HL-60/S4 (cell line): ENCODE results near the gene PLCL1.

Experiments used
- in situ Hi-C: fragments of 300-500 bp; cut with MboI; formaldehyde crosslinking; loops from 2 replicates; pipeline ENCODE4 v1.14.3; 2022; ENCODE audit warnings: low sequenced_read_pairs

Gene PLCL1

DNA sequence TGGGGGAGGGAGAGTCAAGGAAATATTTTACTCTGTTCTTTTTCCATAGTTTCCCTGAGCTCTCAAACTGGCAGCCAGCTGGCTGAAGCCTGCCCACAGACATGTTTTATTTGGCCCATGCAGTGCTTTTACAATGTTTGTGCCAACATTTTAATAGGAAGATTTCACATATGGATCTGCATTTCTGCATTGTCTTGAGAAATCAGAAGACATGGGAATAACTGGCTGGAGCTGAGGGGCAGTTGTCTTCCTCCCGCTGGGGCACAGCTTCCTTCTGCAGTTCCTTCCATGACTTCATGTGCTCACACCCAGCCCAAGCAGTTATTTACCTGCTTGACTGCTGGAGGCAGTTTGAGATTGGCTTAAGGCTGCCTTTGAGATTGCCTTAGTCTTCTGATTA, 74.4 kb downstream of the PLCL1 start:
- in situ Hi-C loops = no loop called here

DNA sequence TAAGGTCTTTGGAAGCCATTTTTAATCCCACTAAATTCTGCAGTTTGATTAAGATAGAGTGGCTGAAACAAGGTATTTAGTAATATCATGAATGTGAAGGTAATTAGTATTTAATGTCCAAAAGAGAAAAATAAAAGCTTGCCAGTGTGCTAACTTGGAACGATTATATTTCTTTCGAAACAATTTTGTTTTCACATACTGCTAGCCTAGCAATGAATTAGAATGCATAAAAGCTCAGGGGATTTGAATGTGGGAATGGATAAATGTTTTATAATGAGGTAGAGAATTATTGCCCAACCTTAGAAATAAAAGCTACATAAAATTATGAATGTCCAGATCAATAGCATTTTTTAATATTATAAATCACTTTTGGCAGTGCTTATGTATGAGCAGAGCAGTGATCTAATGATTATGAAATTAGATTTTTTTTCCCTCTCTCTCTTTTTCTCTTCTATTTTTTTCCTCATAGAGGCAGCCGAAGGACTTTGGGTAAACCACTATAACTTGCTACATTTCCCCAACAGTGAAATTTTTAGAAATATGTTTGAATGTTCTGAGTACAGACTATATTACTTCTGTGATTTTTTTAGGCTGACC, 75.5 kb downstream of the PLCL1 start:
- in situ Hi-C loops = no loop called here

DNA sequence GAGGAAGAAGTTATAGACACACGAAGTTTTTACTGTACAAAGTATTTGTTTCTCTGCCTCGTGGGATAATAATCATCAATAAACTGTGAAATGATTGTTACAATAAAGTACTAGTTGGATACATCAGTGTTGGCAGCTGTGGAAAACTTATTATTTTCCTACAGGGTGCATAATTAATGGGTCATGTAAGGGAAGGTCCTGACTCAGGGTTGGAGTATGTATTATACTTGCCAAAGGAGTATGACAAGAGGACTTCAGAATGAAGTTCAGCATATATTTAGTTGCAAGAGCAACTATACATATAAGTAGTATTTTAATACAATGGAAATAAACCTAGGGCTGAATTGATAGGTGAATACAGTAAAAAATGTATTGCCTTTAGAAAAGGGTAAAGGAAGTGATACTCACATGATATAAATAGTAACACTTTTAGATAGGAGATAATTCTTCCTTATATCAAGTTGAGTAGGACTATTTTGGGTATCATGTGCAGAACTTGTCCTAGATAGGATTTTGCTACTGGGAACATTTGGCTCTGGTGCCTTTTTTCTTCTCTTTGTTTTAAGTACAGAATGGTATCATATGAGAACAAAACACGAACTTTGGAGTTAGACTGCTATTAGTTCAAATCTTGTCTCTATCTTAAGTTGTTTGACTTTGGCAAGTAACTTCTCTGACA, 79.1 kb downstream of the PLCL1 start:
- in situ Hi-C loops = no loop called here

DNA sequence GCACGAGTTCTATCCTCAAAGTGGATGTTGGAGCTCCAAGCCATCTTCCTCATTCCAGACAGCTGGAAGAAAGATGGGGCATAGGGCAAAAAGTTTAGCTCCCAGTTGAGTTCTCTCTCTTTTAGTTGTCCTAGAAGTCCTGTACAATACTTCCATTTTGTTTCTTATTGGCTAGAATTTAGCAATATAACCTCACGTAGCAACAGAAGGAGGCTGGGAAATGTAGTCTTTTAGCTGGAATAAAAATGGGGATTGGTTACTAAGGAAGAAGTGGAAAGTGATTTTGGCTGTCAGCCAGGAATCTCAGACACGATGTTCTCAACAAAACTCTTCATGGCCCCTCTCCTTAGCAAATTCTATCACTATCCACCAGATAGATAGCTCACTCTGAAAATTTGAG, 79.9 kb downstream of the PLCL1 start:
- in situ Hi-C loops = no loop called here

DNA sequence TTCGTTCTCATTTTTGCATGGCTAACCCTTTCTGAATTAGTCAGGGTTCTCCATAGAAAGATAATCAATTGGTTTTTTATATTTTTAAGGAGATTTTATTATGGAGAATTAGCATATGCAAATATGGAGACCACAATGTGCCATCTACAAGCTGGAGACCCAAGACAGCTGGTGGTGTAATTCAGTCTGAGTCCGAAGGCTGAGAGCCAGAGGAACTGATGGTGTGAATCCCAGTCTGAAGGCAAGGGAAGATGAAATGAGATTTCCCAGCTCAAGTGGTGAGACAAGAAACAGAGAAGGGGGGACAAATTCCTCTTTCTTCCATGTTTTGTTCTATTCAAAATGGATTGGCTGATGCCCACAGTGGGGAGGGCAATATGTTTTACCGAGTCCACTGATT, 80.7 kb downstream of the PLCL1 start:
- in situ Hi-C loops = no loop called here

DNA sequence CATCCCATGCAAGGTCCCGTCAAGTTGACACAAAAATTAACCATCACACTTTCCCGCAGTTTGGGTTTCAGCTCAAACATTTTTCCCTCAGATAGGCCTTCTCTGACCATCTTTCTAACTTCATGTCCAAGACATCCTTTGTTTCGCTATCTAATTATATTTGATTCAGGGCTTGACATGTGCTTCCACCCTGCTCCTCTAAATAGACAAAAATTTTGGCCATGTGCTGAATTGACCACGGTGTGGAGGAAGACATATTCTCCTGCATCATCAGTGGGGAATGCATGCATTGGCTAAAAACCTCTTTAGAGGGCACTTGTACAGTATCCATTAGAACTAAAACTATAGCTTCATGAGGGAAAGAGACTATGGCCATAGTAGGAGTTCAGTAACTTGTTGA, 81.2 kb downstream of the PLCL1 start:
- in situ Hi-C loops = no loop called here

DNA sequence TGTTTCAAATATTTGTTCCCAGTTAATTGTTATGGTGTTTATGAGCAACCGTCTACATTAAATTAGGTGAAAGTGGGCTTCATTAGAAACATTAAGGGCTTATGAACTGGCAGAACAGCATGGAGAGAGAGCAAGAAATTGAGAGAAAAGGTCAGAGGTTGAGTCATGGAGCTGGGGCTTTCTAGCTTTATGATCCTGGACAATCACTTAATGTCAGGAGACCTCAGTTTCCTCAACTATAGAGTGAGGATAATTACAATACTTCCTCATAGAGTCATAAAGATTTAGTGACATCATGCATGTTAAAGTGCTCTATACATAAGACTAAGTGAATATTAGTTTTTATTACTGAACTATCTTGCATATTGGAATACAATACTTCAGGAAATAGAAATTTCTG, 83.9 kb downstream of the PLCL1 start:
- in situ Hi-C loops = no loop called here

DNA sequence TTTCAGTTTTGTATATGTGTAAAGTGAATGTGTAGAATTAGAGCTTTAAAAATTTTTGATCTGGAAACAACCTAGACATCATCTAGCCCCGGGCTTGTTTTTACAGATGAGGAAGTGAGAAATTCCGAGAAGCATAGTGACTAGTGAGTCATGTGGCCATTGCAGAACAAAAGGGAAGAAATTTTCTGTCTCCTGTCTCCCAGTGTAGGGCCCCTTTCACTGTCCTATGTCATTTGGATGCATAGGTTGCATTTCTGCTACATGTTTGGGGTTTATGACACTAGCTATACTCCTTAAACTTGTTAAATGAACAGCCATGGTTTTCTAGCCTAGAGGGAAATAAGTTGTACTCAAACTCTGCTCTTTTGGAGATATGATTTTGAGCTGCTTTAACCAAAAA, 84.6 kb downstream of the PLCL1 start:
- in situ Hi-C loops = no loop called here

DNA sequence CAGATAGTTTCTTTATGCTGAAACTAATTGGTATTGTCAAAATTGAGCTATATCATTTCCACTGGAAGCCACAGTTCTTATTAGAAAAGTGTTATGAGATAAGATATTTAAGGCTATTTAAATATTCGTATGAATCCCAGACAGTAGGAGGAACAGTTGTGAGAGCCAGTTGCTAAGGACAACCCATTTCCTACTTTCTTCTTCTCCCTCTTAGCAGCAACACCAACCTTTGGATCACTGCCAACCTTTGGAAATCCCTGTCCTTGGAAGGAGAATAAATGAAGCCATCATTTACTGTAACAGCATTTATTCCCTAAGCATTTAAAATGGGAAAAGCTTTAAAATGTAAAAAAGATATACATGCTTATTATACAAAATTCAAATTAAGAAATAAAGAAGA, 85.8 kb downstream of the PLCL1 start:
- in situ Hi-C loops = no loop called here

DNA sequence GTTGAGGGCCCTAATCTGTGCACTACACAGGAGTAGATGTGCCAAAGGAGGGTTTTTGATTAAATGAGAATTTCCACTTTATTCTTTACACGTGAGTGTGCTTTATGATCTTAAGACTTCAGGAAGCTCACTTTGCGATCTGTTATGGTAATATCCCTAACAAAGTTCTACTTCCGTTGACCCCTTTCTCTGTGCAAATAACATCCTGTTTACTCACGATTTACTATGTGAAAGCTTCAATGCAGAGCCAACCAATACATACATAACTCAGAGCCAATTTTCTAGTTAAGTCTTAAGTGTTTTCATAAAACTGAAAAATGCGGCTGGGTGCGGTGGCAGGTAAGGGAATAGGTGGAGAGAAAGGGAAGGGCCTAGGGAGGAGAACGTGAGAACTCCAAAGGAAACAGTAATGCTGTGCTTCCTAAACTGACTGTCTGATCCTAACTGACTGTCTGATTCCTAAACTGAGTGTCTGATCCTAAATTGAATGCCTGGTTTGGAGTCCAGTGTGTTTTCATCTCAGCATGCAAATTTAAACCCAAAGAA, 87.6 kb downstream of the PLCL1 start:
- in situ Hi-C loops = no loop called here

DNA sequence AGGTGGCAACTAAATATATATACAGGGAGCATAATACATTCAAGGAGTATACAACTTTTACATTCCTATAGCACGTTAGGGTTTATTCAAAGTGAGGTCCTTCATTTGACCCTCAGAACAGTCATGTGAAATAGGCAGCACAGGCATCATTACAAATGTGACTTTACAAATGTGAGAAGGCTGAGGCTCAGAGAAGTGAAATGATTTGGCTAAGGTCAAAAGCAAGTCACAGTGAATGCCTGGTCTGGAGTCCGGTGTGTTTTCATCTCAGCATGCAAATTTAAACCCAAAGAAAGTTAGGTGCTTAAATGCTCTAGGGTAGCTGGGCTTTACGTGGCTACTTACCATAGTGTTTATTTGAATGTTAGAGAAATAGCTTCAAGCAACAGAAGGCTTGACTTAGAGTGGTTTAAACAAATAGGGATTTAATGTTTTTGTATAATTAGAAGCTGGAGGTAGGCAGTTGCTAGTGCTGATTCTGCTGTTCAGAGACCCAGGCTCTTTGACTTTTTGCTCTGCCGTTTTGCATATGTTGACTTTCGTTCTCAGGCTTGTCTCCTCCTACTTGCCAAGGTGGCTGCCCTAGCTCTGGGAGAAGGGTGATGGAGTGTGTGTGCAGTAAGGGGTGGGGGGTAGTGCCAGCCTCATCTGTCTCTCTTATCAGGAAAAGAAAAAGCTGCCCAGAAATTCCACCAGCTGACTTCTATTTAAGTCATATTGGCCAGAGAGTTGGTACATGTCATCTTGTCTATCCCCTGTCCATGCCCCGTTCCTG, 89.2 kb downstream of the PLCL1 start:
- in situ Hi-C loops = no loop called here

DNA sequence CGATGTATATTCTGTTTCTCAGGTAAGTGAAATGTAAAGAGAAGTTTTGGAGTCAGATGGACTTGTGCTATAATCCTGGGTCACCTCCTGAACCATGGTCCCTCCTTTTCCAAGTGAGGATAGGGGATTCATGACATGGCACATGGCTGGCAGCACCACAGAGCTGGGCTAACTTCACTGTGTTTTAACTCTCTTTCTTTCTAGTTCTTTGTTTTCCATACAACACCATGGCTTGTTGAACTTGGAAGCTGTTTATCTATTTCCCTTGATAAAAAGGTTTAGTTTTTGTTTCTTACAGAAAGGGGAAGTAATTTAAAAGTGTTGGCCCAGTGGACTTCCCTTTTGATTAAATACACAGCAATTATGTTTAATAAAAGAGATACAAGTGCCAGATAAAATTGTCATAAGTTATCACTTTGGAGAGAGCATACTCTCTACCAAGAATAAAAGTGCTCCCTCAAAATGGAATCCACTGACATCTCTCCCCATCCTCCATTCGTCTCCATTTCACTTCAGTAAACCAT, 90.4 kb downstream of the PLCL1 start:
- in situ Hi-C loops = no loop called here

DNA sequence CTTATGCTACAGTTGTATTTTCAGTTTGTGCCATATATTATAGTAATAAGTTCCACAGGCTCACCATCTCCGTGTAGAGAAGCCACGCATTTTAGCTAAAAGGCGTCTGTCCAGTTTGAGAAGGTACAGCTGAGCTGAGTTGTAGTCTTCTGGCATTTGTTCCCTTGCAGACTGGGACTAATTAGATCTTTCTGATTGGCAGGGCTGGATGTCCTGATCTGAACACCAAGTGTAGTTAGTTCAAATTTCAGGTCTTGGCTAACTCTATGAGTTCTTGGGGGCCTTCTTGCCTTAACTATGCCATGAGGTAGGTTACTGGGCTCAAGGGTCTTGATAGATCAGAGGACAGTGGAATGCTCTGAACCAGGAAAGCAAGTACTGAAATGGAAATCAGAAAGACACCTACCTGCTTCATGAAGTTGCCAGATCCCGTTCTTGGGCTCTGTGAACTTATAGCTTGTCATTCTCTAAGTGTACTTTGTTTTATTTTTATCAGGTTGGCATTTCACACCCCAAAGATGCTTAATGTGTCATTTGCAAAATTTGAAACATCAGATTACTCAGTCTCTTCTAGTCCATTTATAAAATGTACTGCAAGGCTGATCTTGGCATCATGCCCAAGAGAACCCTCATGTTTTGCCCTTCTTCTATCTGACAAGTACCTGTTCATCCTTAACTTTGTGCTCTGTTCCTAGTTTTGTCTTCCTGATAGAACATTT, 93.7 kb downstream of the PLCL1 start:
- in situ Hi-C loops = no loop called here

DNA sequence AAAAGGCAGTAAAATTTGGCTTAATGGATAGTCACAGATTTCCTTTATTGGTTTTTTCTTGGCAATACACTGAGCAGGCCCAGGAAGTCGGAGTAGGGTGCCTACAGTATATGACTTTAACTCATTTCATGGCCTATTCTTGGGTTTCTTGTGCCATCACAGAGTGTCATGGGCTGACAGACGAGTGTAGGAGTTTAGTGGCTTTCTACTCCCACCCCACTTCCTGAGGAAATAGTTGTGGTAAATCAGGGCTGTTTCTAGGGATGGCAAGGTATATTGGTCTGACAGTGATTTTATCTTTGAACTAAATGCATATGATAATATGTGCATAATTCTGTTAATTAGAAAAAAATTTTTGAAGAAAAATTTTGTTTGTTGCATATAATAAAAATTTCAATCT, 100.1 kb downstream of the PLCL1 start:
- in situ Hi-C loops = no loop called here

DNA sequence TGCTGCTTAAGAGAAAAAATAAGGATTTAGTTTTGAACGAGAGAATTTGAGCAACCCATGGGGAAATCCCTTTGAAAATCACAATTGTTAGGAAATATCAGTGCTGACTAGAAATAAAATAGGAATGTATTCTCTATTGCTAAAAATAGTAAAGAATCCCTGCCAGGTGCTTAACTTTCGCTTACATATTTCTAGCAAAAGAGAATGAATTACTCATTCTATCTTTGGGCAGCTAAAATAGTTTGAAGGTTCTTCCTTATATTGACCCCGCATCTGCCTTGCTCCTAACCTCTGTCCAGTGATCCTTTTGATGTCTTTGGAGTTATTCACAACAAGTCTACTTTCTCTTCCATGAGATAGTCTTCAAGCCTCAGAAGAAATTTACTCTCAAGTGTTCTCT, 103.8 kb downstream of the PLCL1 start:
- in situ Hi-C loops = no loop called here

DNA sequence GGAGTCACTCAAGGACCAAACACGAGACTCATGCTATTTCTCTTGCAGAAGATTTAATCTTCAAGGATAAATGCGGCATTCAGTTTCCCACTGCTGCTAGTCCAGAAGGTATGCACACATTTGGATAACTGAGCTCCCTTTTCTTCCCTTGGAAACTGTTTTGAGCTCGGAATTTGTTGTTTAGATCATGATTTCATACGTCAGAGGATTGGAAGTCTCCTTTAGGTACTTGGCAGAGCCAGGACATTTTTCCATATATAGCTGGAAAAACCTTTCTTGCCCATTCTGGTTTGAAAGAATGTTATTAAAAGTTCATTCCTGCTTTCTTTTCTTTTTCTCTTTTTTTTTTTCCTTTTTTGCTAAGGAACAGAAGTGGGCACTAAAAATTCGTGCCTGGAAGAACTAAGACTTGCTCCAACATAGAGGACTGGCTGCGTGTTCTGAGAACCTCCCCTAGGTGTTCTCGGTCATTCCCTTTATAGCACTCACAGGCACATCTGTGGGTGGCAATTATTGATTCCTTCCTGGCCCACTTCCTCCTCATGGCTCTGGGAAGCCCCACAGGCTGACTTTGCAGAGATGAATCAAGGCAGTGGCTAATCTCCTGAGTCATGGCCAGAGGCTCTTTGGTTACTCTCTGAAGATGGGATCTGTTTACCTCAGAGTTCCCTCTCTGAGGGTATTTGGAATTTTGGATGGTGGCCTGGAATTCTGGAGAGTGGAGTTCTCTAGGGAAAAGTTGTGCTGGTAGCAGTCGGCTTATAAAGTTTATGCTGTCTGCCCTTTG, 104.8 kb downstream of the PLCL1 start:
- in situ Hi-C loops = no loop called here

DNA sequence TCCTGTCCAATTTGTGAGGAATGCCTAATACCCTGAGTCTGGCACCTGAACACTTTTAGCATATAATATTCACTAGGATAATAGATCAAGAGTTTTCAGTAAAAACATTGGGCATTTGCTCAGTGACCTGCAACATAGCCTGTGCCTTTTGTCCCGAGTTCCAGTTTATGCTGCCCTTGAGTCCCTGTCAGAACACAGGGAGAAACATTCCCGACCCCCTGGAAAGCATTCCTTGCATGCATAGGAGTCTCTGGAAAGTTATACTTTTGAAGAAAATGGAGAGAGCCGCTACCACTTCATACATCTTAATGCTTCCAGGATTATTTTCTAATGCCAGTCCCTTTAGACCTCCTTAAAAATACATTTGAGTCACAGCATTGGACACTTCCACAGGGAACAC, 107.3 kb downstream of the PLCL1 start:
- in situ Hi-C loops = no loop called here

DNA sequence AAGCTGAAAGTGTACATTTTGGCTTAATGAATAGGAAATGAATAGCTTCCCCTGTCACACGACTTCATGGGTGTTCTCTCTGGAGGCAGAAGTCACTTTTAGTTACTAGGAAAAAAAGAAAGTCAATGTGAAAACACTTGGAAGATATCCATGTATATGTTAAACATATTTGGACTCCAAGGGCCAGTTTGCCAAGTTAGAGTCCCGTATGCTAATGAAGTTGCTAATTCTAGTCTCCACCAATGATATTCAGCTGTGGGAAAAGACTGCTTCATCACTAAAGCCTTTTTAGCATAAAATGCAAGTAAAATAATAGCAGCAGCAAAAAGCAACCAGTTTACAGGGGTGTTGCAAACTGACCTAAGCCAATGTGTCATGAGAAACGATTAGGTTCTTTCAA, 108.7 kb downstream of the PLCL1 start:
- in situ Hi-C loops = no loop called here

DNA sequence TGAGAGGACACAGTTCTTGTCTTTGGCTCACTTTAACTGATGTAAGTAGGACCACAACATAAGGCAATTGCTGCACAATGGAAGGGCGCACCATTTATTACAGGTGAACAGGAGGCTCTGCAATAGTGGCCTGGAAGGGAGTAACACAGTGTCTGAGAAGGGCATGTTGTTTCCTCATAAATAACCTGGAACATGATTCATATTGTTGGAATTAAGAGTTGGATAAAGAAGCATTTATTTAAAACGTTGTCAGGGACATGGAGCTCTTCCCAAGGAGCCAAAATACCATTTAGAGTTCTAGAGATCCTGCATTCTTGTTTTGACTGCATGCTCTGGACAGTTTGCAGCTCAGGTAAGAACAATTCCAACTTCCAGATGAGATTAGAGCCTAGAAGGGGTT, 110.4 kb downstream of the PLCL1 start:
- in situ Hi-C loops = no loop called here

DNA sequence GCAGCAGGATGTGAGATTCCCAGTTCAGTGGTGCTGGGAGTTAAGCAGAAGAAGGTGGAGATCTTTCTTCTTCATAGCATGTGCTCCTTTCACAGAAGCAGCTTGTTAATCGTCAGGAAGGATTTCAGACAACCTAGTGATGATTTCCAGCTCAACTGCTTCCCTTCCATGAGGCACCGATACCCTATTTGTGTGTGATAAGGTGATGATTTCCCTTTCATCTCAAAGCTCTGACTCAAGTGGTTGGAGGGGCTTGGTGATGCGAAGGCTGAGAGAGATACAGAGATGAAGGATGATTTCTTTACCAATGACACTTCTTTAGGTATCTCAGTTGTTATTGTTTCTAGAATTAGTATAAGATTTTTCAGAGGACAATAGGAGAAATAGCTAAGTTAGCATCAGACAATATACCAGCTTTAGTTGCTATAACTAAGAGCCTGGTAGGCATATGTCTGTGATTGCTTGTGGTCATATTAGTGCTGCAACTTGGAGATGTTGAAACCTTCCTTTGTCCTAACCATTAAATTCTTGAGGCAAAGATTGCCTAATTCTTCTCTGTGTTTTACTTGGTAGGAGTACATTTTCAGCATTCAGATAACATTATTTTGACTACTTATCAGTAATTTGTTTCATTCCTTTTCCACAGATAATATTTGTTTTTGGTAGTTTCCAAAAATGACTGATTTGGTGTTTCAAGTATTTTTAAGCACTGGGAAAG, 111.3 kb downstream of the PLCL1 start:
- in situ Hi-C loops = no loop called here
